IMR-90 (cell line): ENCODE results near the gene C3orf70. TPM values are rescaled to one million over a fixed set of nuclear protein-coding genes. Genes with fewer than 3 reads are reported as not detected.

ENCODE experiments used
- ATAC-seq: fragments of 200-7000 bp; cut with Tn5 transposase; 2 replicates; pipeline ENCODE4 v1.9.1; 2020; ENCODE audit warnings: low read depth, mild to moderate bottlenecking, moderate library complexity
- BruUV-seq: library from RNA; stranded (reverse); fragments of 400-500 nt; replicated peaks from 2 replicates; lab custom pipeline; 2021; lab: Mats Ljungman, UMichigan
- CTCF ChIA-PET: fragments of 300-600 bp; formaldehyde crosslinking; extraction: SDS; loops from one replicate; lab custom pipeline; 2021; ENCODE audit warnings: antibody characterized with exemption; lab: Yijun Ruan, JAX
- POLR2A ChIA-PET: fragments of 300-600 bp; sonication (Branson Sonifier 250); formaldehyde crosslinking; loops from one replicate; lab custom pipeline; 2022; ENCODE audit warnings: antibody characterized with exemption; ENCODE audit not compliant: unreplicated experiment; lab: Charles Lee
- DNase-seq: peaks from one replicate; pipeline ENCODE4 v3.0.0; 2013
- H2AFZ ChIP-seq: replicated peaks from 2 replicates; pipeline ENCODE3; 2013; ENCODE audit warnings: low read length, mild to moderate bottlenecking; ENCODE audit not compliant: poor library complexity
- H2AK5ac ChIP-seq: 2 replicates; pipeline ENCODE4 v1.6.1; 2013; ENCODE audit warnings: low read depth, low read length, inconsistent platforms
- H2AK9ac ChIP-seq: replicated peaks from 2 replicates; pipeline ENCODE3; 2013; ENCODE audit warnings: mild to moderate bottlenecking, low read depth, low read length, moderate library complexity; ENCODE audit not compliant: poor library complexity
- H2BK120ac ChIP-seq: 2 replicates; pipeline ENCODE4 v1.6.1; 2013; ENCODE audit warnings: low read depth, low read length, inconsistent platforms
- H2BK15ac ChIP-seq: 3 replicates; pipeline ENCODE4 v1.6.1; 2013; ENCODE audit warnings: low read depth, low read length, inconsistent platforms
- H2BK20ac ChIP-seq: 2 replicates; pipeline ENCODE4 v1.6.1; 2013; ENCODE audit warnings: low read depth, mild to moderate bottlenecking, inconsistent platforms, low read length, moderate library complexity
- H2BK5ac ChIP-seq: 2 replicates; pipeline ENCODE4 v1.6.1; 2013; ENCODE audit warnings: mild to moderate bottlenecking, low read depth, low read length, inconsistent platforms; ENCODE audit not compliant: poor library complexity, severe bottlenecking
- H3K14ac ChIP-seq: replicated peaks from 2 replicates; pipeline ENCODE4 v1.6.1; 2013; ENCODE audit warnings: low read depth, low read length, inconsistent platforms
- H3K18ac ChIP-seq: 2 replicates; pipeline ENCODE4 v1.6.1; 2013; ENCODE audit warnings: low read depth, low read length, control low read depth
- H3K23ac ChIP-seq: 2 replicates; pipeline ENCODE4 v1.6.1; 2013; ENCODE audit warnings: low read depth, low read length, inconsistent platforms
- H3K27ac ChIP-seq: 2 replicates; pipeline ENCODE4 v1.5.1; 2013; ENCODE audit warnings: mild to moderate bottlenecking, control low read depth, low read length; ENCODE audit not compliant: insufficient read depth
- H3K27me3 ChIP-seq: 2 replicates; pipeline ENCODE4 v1.6.1; 2013; ENCODE audit warnings: low read length; ENCODE audit not compliant: control insufficient read depth, insufficient read depth
- H3K36me3 ChIP-seq: 2 replicates; pipeline ENCODE4 v1.6.1; 2013; ENCODE audit warnings: low read length, mixed read lengths; ENCODE audit not compliant: control insufficient read depth, insufficient read depth
- H3K4ac ChIP-seq: 2 replicates; pipeline ENCODE4 v1.6.1; 2013; ENCODE audit warnings: low read depth, low read length, inconsistent platforms
- H3K4me1 ChIP-seq: 2 replicates; pipeline ENCODE4 v1.6.1; 2013; ENCODE audit warnings: low read length, mixed read lengths; ENCODE audit not compliant: control insufficient read depth, insufficient read depth
- H3K4me2 ChIP-seq: 2 replicates; pipeline ENCODE4 v1.6.1; 2013; ENCODE audit warnings: low read depth, mild to moderate bottlenecking, control low read depth, low read length, moderate library complexity
- H3K4me3 ChIP-seq: 2 replicates; pipeline ENCODE4 v1.5.1; 2013; ENCODE audit warnings: low read depth, mild to moderate bottlenecking, control low read depth, low read length, moderate library complexity; ENCODE audit not compliant: insufficient read depth
- H3K56ac ChIP-seq: 2 replicates; pipeline ENCODE4 v1.6.1; 2013; ENCODE audit warnings: low read length, inconsistent platforms; ENCODE audit not compliant: insufficient read depth; ENCODE audit errors: extremely low read depth
- H3K79me1 ChIP-seq, 2 experiments: 2 replicates each; pipeline ENCODE4 v1.6.1; 2013; ENCODE audit warnings: low read length in 2 of 2, inconsistent platforms in 1 of 2, low read depth in 1 of 2
- H3K9ac ChIP-seq: 2 replicates; pipeline ENCODE4 v1.6.1; 2013; ENCODE audit warnings: low read depth, low read length, control low read depth
- H3K9me1 ChIP-seq: 2 replicates; pipeline ENCODE4 v1.6.1; 2013; ENCODE audit warnings: low read length, inconsistent platforms; ENCODE audit not compliant: insufficient read depth
- H3K9me3 ChIP-seq: 2 replicates; pipeline ENCODE4 v1.6.1; 2013; ENCODE audit warnings: low read length; ENCODE audit not compliant: control insufficient read depth, insufficient read depth
- H4K20me1 ChIP-seq: 2 replicates; pipeline ENCODE4 v1.6.1; 2013; ENCODE audit warnings: low read length, inconsistent platforms; ENCODE audit not compliant: insufficient read depth
- H4K5ac ChIP-seq: 2 replicates; pipeline ENCODE4 v1.6.1; 2013; ENCODE audit warnings: mild to moderate bottlenecking, low read depth, low read length, control low read depth
- H4K8ac ChIP-seq, 2 experiments: 2 replicates each; pipeline ENCODE4 v1.6.1; 2013; ENCODE audit warnings: low read depth in 2 of 2, low read length in 2 of 2, control low read depth in 1 of 2, inconsistent platforms in 1 of 2
- H4K91ac ChIP-seq: 2 replicates; pipeline ENCODE4 v1.6.1; 2013; ENCODE audit warnings: low read depth, low read length, inconsistent platforms; ENCODE audit not compliant: insufficient read depth
- BHLHE40 ChIP-seq: fragments of 150-350 bp; IDR thresholded peaks from 2 replicates; pipeline ENCODE4 v1.6.1; 2016; ENCODE audit warnings: mild to moderate bottlenecking, low read depth, low read length
- CEBPB ChIP-seq: IDR thresholded peaks from 2 replicates; pipeline ENCODE4 v1.6.1; 2012; ENCODE audit warnings: low read depth, low read length, improper control_type of control experiment
- CHD1 ChIP-seq: IDR thresholded peaks from 2 replicates; pipeline ENCODE4 v1.6.1; 2012; ENCODE audit warnings: low read depth, low read length, improper control_type of control experiment
- FOS ChIP-seq: fragments of 150-350 bp; IDR thresholded peaks from 2 replicates; pipeline ENCODE4 v1.6.1; 2016; ENCODE audit warnings: low read depth, low read length
- MAFK ChIP-seq: IDR thresholded peaks from 2 replicates; pipeline ENCODE4 v1.6.1; 2012; ENCODE audit warnings: low read depth, low read length, improper control_type of control experiment
- MAZ ChIP-seq: IDR thresholded peaks from 2 replicates; pipeline ENCODE4 v1.6.1; 2012; ENCODE audit warnings: low read depth, mild to moderate bottlenecking, low read length, improper control_type of control experiment, moderate library complexity, borderline replicate concordance
- MXI1 ChIP-seq: IDR thresholded peaks from 2 replicates; pipeline ENCODE4 v1.6.1; 2012; ENCODE audit warnings: low read depth, mild to moderate bottlenecking, low read length, moderate library complexity, borderline replicate concordance
- NFE2L2 ChIP-seq: fragments of 150-350 bp; IDR thresholded peaks from 2 replicates; pipeline ENCODE4 v1.6.1; 2016; ENCODE audit warnings: low read depth, mild to moderate bottlenecking, low read length
- POLR2A ChIP-seq: IDR thresholded peaks from 2 replicates; pipeline ENCODE4 v1.6.1; 2012; ENCODE audit warnings: mild to moderate bottlenecking, low read depth, low read length
- RAD21 ChIP-seq: IDR thresholded peaks from 2 replicates; pipeline ENCODE4 v1.6.1; 2012; ENCODE audit warnings: low read length, improper control_type of control experiment
- RCOR1 ChIP-seq: IDR thresholded peaks from 2 replicates; pipeline ENCODE4 v1.6.1; 2012; ENCODE audit warnings: mild to moderate bottlenecking, low read length, improper control_type of control experiment; ENCODE audit not compliant: insufficient replicate concordance
- RFX5 ChIP-seq: IDR thresholded peaks from 2 replicates; pipeline ENCODE4 v1.8.0; 2012; ENCODE audit warnings: low read depth, mild to moderate bottlenecking, low read length, moderate library complexity
- SMC3 ChIP-seq: fragments of 150-350 bp; IDR thresholded peaks from 2 replicates; pipeline ENCODE4 v1.6.1; 2016; ENCODE audit warnings: low read depth, mild to moderate bottlenecking, antibody characterized with exemption, low read length, moderate library complexity
- USF2 ChIP-seq: fragments of 150-350 bp; IDR thresholded peaks from 2 replicates; pipeline ENCODE4 v1.6.1; 2017; ENCODE audit warnings: mild to moderate bottlenecking, antibody characterized with exemption, low read length, low read depth
- WGBS, 2 experiments: methylation state at CpG; one replicate each; pipeline versions ENCODE4 v1.1.5 to v1.1.7; 2013; ENCODE audit warnings: missing lambda C conversion rate in 2 of 2; ENCODE audit not compliant: insufficient read length in 1 of 2; ENCODE audit errors: extremely low coverage in 2 of 2; 5-methylcytosine and 5-hydroxymethylcytosine counted together
- dilution Hi-C: fragments of 300-500 bp; cut with HindIII; formaldehyde crosslinking; loops from one replicate; pipeline ENCODE4 v1.14.3; 2018; ENCODE audit warnings: low sequenced_read_pairs; ENCODE audit not compliant: unreplicated experiment
- in situ Hi-C: fragments of 300-500 bp; cut with MboI; formaldehyde crosslinking; loops from 3 replicates; pipeline ENCODE4 v1.14.3; 2019; ENCODE audit warnings: low sequenced_read_pairs, inconsistent platforms, mixed read lengths
- intact Hi-C: fragments of 100-400 bp; cut with micrococcal nuclease; formaldehyde crosslinking; loops from 2 replicates; pipeline ENCODE4 v1.10.0; 2022
- polyA plus RNA-seq, 3 experiments: library from polyadenylated mRNA; depleted of rRNA; stranded (reverse); fragments of >200 nt; gene quantifications; 2 replicates each; pipeline ENCODE4 v1.2.3, GENCODE V29; 2012; ENCODE audit warnings: low replicate concordance in 1 of 3
- total RNA-seq: library from RNA; depleted of rRNA; stranded (reverse); fragments of >200 nt; gene quantifications from 2 replicates; pipeline ENCODE4 v1.2.3, GENCODE V29; 2012
- TF ChIP-seq, protein P1 (sequence below): conservative IDR thresholded peaks from 2 replicates; pipeline ENCODE4 v1.5.1; 2012; ENCODE audit warnings: mild to moderate bottlenecking, low read depth, low read length, improper control_type of control experiment
- TF ChIP-seq, protein P2 (sequence below): fragments of 150-350 bp; IDR thresholded peaks from 2 replicates; pipeline ENCODE4 v1.6.1; 2016; ENCODE audit warnings: low read depth, mild to moderate bottlenecking, low read length, moderate library complexity, borderline replicate concordance

C3orf70 gene
- total and polyA plus RNA-seq, 2 of the 4 experiments (the other 2 are of a cell fraction): 0.96 to 1.8 TPM

DNA sequence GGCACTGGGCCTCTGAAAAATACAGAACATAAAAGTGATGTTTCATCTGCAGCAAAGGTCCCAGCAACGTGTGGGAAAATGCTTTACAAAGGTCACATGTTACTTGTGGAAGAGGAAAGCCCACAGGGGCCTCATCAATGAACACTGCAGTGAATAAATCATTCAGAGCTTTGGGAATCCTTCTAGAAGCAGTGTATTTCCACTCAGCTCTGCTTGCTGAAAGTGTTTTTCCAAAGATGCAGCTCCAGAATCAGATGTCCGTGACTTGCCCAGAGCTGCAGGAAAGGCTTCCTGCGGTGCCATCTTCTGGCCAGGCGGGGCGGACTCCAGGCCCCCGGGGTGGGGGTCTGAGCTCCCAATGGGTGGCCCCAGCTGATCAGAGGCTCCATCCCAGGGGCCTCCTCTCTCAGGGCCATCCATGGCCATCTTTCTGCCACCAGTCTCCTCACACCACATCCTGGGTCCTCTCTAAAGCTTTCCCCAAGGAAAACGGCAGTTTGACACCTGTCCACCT, 81.5 kb downstream of the C3orf70 start:
- no peak overlapping the region for H3K4me3 ChIP-seq
- H3K23ac ChIP-seq: no peak overlapping the region
- H3K9ac ChIP-seq: no peak overlapping the region
- DNase-seq: no peak
- H2AFZ ChIP-seq: peak overlapping the region; percentile 75
- H3K9me3 ChIP-seq: no peaks in the 10 kb centered on the region
- no peak overlapping the region for H3K18ac ChIP-seq
- H3K36me3 ChIP-seq: no peaks in the 10 kb centered on the region
- no peak overlapping the region for H2AK9ac ChIP-seq
- no peak overlapping the region for H2BK20ac ChIP-seq
- H3K4me1 ChIP-seq: no peaks in the 10 kb centered on the region
- H4K91ac ChIP-seq: no peak overlapping the region
- no peak overlapping the region for H3K4ac ChIP-seq
- no peak overlapping the region for H4K5ac ChIP-seq
- WGBS, 2 experiments: 14% methylated on average over 2 of the region's 7 CpGs; no CpG with 5 or more reads in 1 of the 2 experiments
- no peak overlapping the region for H4K8ac ChIP-seq
- no peak for ATAC-seq
- H2BK120ac ChIP-seq: no peak overlapping the region
- H3K9me1 ChIP-seq: no peaks in the 10 kb centered on the region
- no TSS peak for BruUV-seq
- no peak overlapping the region for H2BK15ac ChIP-seq
- TF ChIP-seq CHD1 (no peak), RAD21 (no peak), CEBPB (no peak), USF2 (no peak), RCOR1 (no peak), RFX5 (no peak), POLR2A (no peak), MAZ (no peak), FOS (no peak), BHLHE40 (no peak), MAFK (no peak), NFE2L2 (no peak), MXI1 (no peak), SMC3 (no peak)
- TF ChIP-seq, protein P1, sequence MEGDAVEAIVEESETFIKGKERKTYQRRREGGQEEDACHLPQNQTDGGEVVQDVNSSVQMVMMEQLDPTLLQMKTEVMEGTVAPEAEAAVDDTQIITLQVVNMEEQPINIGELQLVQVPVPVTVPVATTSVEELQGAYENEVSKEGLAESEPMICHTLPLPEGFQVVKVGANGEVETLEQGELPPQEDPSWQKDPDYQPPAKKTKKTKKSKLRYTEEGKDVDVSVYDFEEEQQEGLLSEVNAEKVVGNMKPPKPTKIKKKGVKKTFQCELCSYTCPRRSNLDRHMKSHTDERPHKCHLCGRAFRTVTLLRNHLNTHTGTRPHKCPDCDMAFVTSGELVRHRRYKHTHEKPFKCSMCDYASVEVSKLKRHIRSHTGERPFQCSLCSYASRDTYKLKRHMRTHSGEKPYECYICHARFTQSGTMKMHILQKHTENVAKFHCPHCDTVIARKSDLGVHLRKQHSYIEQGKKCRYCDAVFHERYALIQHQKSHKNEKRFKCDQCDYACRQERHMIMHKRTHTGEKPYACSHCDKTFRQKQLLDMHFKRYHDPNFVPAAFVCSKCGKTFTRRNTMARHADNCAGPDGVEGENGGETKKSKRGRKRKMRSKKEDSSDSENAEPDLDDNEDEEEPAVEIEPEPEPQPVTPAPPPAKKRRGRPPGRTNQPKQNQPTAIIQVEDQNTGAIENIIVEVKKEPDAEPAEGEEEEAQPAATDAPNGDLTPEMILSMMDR: no peak
- TF ChIP-seq, protein P2, sequence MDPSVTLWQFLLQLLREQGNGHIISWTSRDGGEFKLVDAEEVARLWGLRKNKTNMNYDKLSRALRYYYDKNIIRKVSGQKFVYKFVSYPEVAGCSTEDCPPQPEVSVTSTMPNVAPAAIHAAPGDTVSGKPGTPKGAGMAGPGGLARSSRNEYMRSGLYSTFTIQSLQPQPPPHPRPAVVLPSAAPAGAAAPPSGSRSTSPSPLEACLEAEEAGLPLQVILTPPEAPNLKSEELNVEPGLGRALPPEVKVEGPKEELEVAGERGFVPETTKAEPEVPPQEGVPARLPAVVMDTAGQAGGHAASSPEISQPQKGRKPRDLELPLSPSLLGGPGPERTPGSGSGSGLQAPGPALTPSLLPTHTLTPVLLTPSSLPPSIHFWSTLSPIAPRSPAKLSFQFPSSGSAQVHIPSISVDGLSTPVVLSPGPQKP: no peak
- no peak overlapping the region for H3K27ac ChIP-seq
- intact Hi-C loops: no loop called here
- H3K56ac ChIP-seq: no peak overlapping the region
- ChIA-PET CTCF (interaction anchor here (1.4 kb wide), 1 partner anchor 8 kb away, joined by 5 read pairs; no protein-coding TSS in a partner anchor), POLR2A (no interaction called here)
- no peak overlapping the region for H2BK5ac ChIP-seq
- dilution Hi-C loops: no loop called here
- H2AK5ac ChIP-seq: no peak overlapping the region
- in situ Hi-C loops: no loop called here
- no peak overlapping the region for H3K14ac ChIP-seq
- H3K79me1 ChIP-seq: no peaks in the 10 kb centered on the region
- no peak overlapping the region for H3K4me2 ChIP-seq
- H4K20me1 ChIP-seq: no peaks in the 10 kb centered on the region
- no peaks in the 10 kb centered on the region; the same call in 1 of the 2 replicates for H3K27me3 ChIP-seq
